Mucosa of descending colon (tissue), 3 donors: Measurements from ENCODE around the gene TNFAIP8L1. TPM values are rescaled to one million over a fixed set of nuclear protein-coding genes. Genes with fewer than 3 reads are reported as not detected.
A peak's percentile ranks its signal among the peaks of the same experiment; 100 is the strongest.

Experiments
- ATAC-seq: fragments of 200-7000 bp; cut with Tn5 transposase; one replicate; pipeline ENCODE4 v1.9.1; 2020; ENCODE audit warnings: mild to moderate bottlenecking, moderate library complexity
- DNase-seq, 3 donors: peaks; one replicate each; pipeline ENCODE4 v3.0.0-alpha.2; 2020
- H3K36me3 ChIP-seq: fragments of 200-600 bp; one replicate; pipeline ENCODE4 v1.8.0; 2021; ENCODE audit warnings: low read depth, mild to moderate bottlenecking
- H3K4me1 ChIP-seq: fragments of 200-600 bp; one replicate; pipeline ENCODE4 v1.8.0; 2021; ENCODE audit warnings: low read depth, mild to moderate bottlenecking
- H3K4me3 ChIP-seq: fragments of 200-600 bp; one replicate; pipeline ENCODE4 v1.8.0; 2021; ENCODE audit warnings: mild to moderate bottlenecking
- H3K9me3 ChIP-seq: fragments of 200-600 bp; one replicate; pipeline ENCODE4 v1.8.0; 2021; ENCODE audit warnings: mild to moderate bottlenecking
- CTCF ChIP-seq: fragments of 200-600 bp; IDR thresholded peaks from one replicate; pipeline ENCODE4 v1.8.0; 2022; ENCODE audit warnings: antibody characterized with exemption, mild to moderate bottlenecking
- intact Hi-C, 2 donors: fragments of 100-400 bp; cut with DNase I in 1 of 2; cut with micrococcal nuclease in 1 of 2; formaldehyde crosslinking; loops; one replicate each; pipeline versions ENCODE4 v1.11.0 to v1.11.1; 2022; cut with DNase I, micrococcal nuclease
- total RNA-seq, 3 donors: library from RNA; stranded (reverse); fragmentation: NEBNext Ultra II Directional in 2 of 3; extraction: Animal tissue kit (Norgen Biotek cat#: 25700) in 2 of 3; gene quantifications; one replicate each; pipeline versions ENCODE4 v1.2.1 to v1.2.4, GENCODE V29; 2021 to 2023
- donor health status: DM: no; HTN: no; CAD: no; lungs with moderate emphysema.
- donor health status: DM: no; HTN: no; CAD: no.
- donor health status: DM: no; HTN: yes; CAD: no.

Gene TNFAIP8L1
- total RNA-seq, 3 donors from 2014 or later = 5.1 to 47.6 (median 10.7) TPM

- no peak for TF ChIP-seq CTCF
- Histone ChIP-seq H3K4me1 (peaks cover 10% of the 10 kb centered on the region), H3K9me3 (no peaks in the 10 kb centered on the region), H3K36me3 (no peaks in the 10 kb centered on the region), H3K4me3 (no peak overlapping the region)
- intact Hi-C loops = no loop called here
- DNase-seq = no peak
- ATAC-seq = no peak
Measured at GRCh38 chr19:4664642-4665041, 25.3 kb downstream of the TNFAIP8L1 start.

DNA sequence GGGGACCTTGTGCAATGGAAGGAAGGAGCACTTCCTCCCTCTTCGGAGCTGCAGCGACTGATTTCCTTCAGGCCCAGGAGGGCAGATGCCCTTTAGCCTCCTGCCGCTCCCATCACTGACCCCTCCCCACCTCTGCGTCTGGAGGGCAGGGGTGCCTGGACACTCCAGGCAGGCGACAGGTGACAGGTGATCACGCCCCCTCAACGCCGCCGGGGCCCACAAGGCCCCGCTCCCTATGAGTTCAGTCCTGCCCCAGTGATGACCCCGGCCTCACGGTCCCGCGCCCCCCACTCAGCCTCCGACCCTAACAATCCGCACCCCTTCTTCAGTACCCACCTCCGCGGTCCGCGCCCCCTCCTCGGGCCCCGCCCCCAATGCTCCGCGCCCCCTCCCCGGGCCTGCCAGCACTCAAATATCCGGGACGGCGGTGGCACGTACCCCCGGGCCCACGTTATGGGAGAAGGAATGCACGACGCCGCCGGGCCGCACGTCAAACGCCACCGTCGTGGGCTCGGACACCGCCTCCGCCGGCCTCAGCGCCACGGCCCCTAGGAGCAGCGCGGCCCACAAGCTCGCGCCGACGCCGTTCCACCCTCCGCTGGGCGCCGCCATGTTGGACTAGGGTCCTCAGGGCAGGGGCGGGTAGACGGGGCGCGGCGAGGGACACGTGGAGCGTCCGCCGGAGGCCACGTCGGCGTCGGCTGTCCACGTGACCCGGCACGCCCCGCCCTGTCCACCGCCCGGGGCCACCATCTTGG is 30.6 kb downstream of the TNFAIP8L1 start, which contains the start of gene MYDGF:
Gene MYDGF (minus strand): TSS at position 620 of the 758 bp plus-strand sequence. CDS start 8 bp downstream, at position 612.
- intact Hi-C loops = no loop called here
- Histone ChIP-seq H3K4me1 (peaks cover 10% of the 10 kb centered on the region), H3K4me3 (peak within 1 kb of the TSS; percentile 78), H3K9me3 (no peaks in the 10 kb centered on the region), H3K36me3 (no peaks in the 10 kb centered on the region)
- ATAC-seq = peak; percentile 99
- peak; percentile 93 to 96 (median 95) for DNase-seq
- TF ChIP-seq CTCF = no peak

- no peaks in the 10 kb centered on the region for H3K36me3 ChIP-seq
- DNase-seq = no peak
- peaks cover 10% of the 10 kb centered on the region for H3K4me1 ChIP-seq
- no peaks in the 10 kb centered on the region for H3K9me3 ChIP-seq
- no peak for ATAC-seq
- intact Hi-C loops = no loop called here
- no peak overlapping the region for H3K4me3 ChIP-seq
- no peak for TF ChIP-seq CTCF
Measured at GRCh38 chr19:4671185-4671851, 32.0 kb downstream of the TNFAIP8L1 start.

- intact Hi-C loops = no loop called here
- TF ChIP-seq CTCF = no peak
- no peak for ATAC-seq
Measured at GRCh38 chr19:4673216-4673615, 33.9 kb downstream of the TNFAIP8L1 start.

DNA sequence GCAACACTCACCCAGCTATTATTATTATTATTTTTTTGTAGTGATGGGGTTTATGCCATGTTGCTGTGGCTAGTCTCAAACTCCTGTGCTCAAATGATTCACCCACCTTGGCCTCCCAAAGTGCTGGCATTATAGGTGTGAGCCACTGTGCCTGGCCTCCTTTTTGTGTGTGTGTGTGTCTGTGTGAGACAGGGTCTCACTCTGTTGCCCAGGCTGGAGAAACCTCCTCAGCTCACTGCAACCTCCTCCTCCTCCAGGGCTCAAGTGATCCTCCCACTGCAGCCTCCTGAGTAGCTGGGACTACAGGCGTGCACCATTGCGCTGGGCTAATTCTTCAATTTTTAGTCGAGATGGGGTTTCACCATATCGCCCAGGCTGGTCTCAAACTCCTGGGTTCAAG is 34.4 kb downstream of the TNFAIP8L1 start:
- no peaks in the 10 kb centered on the region for H3K9me3 ChIP-seq
- no peak for DNase-seq
- peaks cover 9% of the 10 kb centered on the region for H3K4me1 ChIP-seq
- intact Hi-C loops = no loop called here
- no peak for ATAC-seq
- no peak overlapping the region for H3K4me3 ChIP-seq
- H3K36me3 ChIP-seq = no peaks in the 10 kb centered on the region
- TF ChIP-seq CTCF = no peak

More at GRCh38 chr19:4673216-4673615, 33.9 kb downstream of the TNFAIP8L1 start:
- H3K4me3 ChIP-seq = no peak overlapping the region
- H3K4me1 ChIP-seq = peaks cover 10% of the 10 kb centered on the region
- no peaks in the 10 kb centered on the region for H3K9me3 ChIP-seq
- no peaks in the 10 kb centered on the region for H3K36me3 ChIP-seq
- no peak for DNase-seq
